Ishikawa (cell line): ENCODE measurements around the gene SMC6.

Experiments
- CEBPB ChIP-seq: IDR thresholded peaks from 2 replicates; pipeline ENCODE4 v1.6.1; 2012
- CREB1 ChIP-seq: IDR thresholded peaks from 2 replicates; pipeline ENCODE4 v1.6.1; 2012; ENCODE audit warnings: low read depth
- EP300 ChIP-seq: IDR thresholded peaks from 2 replicates; pipeline ENCODE4 v1.6.1; 2012; ENCODE audit warnings: borderline replicate concordance
- FOXM1 ChIP-seq: IDR thresholded peaks from 2 replicates; pipeline ENCODE4 v1.6.1; 2012; ENCODE audit warnings: low read depth, borderline replicate concordance
- MAX ChIP-seq: IDR thresholded peaks from 2 replicates; pipeline ENCODE4 v1.6.1; 2012
- NFIC ChIP-seq: IDR thresholded peaks from 2 replicates; pipeline ENCODE4 v1.6.1; 2012
- RAD21 ChIP-seq: IDR thresholded peaks from 2 replicates; pipeline ENCODE4 v1.6.1; 2012; ENCODE audit warnings: low read depth
- TAF1 ChIP-seq: IDR thresholded peaks from 2 replicates; pipeline ENCODE4 v1.6.1; 2012; ENCODE audit warnings: low read depth, mild to moderate bottlenecking
- TCF12 ChIP-seq: IDR thresholded peaks from 2 replicates; pipeline ENCODE4 v1.6.1; 2012; ENCODE audit warnings: low read depth
- TEAD4 ChIP-seq: IDR thresholded peaks from 2 replicates; pipeline ENCODE4 v1.6.1; 2012
- USF1 ChIP-seq: IDR thresholded peaks from 2 replicates; pipeline ENCODE4 v1.6.1; 2012
- YY1 ChIP-seq: IDR thresholded peaks from 2 replicates; pipeline ENCODE4 v1.6.1; 2012; ENCODE audit warnings: low read depth
- ZBTB7A ChIP-seq: IDR thresholded peaks from 2 replicates; pipeline ENCODE4 v1.6.1; 2012; ENCODE audit warnings: low read depth
- TF ChIP-seq, protein P1 (sequence below): IDR thresholded peaks from 2 replicates; pipeline ENCODE4 v1.6.1; 2012; ENCODE audit warnings: low read depth, mild to moderate bottlenecking

SMC6 gene

DNA sequence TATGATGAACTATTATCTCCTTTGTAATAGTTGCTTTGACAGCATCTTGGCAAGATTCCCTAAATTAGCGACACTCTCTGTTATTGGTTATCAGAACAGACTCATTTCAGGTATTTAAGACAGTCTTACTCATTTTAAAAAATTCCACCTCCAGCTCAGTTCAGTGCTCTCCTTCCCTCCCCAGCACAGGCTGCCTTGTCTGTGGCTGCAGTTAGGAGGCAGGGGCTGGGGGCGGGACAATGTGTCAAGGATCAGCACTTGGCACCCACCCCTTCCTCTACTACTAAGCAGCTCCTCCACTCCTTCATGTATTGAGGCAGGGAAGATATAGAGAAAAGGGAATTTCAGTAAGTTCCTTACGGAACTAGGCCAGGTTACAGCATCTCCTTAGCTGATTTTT is 128.2 kb downstream of the SMC6 start:
- TF ChIP-seq ZBTB7A (no peak), USF1 (no peak), CEBPB (no peak), RAD21 (no peak), YY1 (no peak)
- TF ChIP-seq, protein P1, sequence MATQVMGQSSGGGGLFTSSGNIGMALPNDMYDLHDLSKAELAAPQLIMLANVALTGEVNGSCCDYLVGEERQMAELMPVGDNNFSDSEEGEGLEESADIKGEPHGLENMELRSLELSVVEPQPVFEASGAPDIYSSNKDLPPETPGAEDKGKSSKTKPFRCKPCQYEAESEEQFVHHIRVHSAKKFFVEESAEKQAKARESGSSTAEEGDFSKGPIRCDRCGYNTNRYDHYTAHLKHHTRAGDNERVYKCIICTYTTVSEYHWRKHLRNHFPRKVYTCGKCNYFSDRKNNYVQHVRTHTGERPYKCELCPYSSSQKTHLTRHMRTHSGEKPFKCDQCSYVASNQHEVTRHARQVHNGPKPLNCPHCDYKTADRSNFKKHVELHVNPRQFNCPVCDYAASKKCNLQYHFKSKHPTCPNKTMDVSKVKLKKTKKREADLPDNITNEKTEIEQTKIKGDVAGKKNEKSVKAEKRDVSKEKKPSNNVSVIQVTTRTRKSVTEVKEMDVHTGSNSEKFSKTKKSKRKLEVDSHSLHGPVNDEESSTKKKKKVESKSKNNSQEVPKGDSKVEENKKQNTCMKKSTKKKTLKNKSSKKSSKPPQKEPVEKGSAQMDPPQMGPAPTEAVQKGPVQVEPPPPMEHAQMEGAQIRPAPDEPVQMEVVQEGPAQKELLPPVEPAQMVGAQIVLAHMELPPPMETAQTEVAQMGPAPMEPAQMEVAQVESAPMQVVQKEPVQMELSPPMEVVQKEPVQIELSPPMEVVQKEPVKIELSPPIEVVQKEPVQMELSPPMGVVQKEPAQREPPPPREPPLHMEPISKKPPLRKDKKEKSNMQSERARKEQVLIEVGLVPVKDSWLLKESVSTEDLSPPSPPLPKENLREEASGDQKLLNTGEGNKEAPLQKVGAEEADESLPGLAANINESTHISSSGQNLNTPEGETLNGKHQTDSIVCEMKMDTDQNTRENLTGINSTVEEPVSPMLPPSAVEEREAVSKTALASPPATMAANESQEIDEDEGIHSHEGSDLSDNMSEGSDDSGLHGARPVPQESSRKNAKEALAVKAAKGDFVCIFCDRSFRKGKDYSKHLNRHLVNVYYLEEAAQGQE, result no peak

DNA sequence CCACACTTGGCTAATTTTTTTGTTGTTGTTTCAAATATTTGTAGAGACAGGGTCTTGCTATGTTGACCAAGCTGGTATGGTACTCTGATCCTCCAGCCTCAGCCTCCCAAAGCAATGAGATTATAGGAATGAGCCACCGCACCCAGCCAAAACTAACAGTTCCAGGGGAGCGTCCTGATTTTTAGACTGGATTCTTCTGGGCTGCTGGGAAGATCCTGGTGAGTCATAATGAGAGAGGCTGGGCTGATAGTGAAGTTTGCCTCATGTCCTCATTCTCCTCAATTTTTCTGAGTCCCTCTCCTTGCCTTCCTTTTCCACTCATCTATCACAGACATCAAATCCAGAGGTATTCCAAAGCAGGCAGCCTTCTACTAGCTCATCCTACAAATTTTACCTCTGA is 131.8 kb downstream of the SMC6 start:
- TF ChIP-seq CEBPB (no peak), YY1 (no peak), NFIC (no peak), RAD21 (no peak), ZBTB7A (no peak), TAF1 (no peak), EP300 (no peak), FOXM1 (no peak), CREB1 (no peak), MAX (no peak)
- TF ChIP-seq, protein P1, result no peak

DNA sequence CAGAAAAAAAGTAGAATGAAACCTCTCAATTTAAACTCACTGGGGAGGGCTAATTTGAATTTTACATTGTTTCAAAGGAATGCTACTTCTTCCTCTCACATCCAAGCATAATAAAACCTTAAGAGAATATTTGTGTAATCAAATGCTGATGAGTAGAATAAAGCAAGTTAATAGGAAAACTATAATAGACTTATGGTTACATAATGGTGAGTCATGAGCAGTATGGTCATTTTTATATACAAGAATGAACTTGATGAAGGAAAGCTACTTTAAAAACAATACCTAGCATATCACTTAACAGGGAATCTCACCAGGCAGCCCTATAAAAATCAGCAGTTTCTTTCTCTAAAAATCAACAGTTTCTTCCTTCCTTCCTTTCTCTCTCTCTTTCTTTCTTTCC is 132.8 kb downstream of the SMC6 start:
- TF ChIP-seq ZBTB7A, result no peak
- no peak for TF ChIP-seq MAX
- no peak for TF ChIP-seq TCF12
- no peak for TF ChIP-seq RAD21
- TF ChIP-seq, protein P1, result no peak
- TF ChIP-seq YY1, result no peak
- no peak for TF ChIP-seq TAF1
- no peak for TF ChIP-seq FOXM1
- TF ChIP-seq EP300, result no peak

- TF ChIP-seq TEAD4 (0 out of 2 replicates have a peak, but pooled peaks have one; percentile 33), USF1 (no peak), MAX (peak; percentile 62; the same call in 1 of the 2 replicates), YY1 (no peak), NFIC (peak; percentile 57; the same call in 1 of the 2 replicates), TAF1 (no peak), TCF12 (peak; percentile 38; the same call in 1 of the 2 replicates)
- TF ChIP-seq, protein P1, result no peak
Observed at GRCh38 chr2:17620280-17620679, 133.3 kb downstream of the SMC6 start.
